ENCODE results near the gene ZNF2.
"Not testable (repeated sequence)": the region's sequence is repeated elsewhere in the genome, so short reads cannot be mapped to it uniquely, and the experiment has no call there.

ZNF2 gene

DNA sequence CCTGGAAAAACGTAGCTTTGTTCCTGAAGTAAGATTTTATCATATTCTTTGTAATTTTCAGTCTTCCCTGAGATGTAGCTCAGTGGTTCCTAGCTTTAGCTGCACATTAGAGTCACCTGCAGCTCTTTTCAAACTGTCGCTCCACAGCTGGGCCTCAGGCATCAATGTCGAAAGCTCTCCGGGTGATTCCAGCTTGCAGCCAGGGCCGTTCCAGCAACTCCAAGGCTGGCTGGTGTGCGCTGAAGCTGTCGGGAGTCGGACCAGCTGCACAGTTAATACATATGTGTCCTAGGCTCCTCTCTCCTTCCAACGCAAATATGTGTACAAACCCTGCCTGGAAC, 609 bp upstream of the ZNF2 start:
- Histone ChIP-seq H3K36me3 (ENCODE audit: control insufficient read depth in 1 of 2, insufficient read depth in 2 of 2, low read length in 2 of 2) (no peaks in the 10 kb centered on the region), H3K27me3 (ENCODE audit: low read depth, low read length) (no peaks in the 10 kb centered on the region), H3K4me1 (ENCODE audit: control insufficient read depth in 1 of 2, insufficient read depth in 2 of 2, low read length in 2 of 2) (peaks cover 10 to 17% of the 10 kb centered on the region in 2 donors), H3K27ac (ENCODE audit: low read length) (peak overlapping the region; percentile 98), H3K4me3 (ENCODE audit: low read depth in 1 of 2, low read length in 2 of 2) (peak overlapping the region; percentile 89 to 97), H3K9me3 (ENCODE audit: control insufficient read depth in 1 of 2, low read length in 2 of 2) (no peaks in the 10 kb centered on the region)

- Histone ChIP-seq H3K4me1 (ENCODE audit: control insufficient read depth in 1 of 2, insufficient read depth in 2 of 2, low read length in 2 of 2) (peaks cover 10 to 17% of the 10 kb centered on the region in 2 donors), H3K9me3 (ENCODE audit: control insufficient read depth in 1 of 2, low read length in 2 of 2) (no peaks in the 10 kb centered on the region), H3K27me3 (ENCODE audit: low read depth, low read length) (no peaks in the 10 kb centered on the region), H3K36me3 (ENCODE audit: control insufficient read depth in 1 of 2, insufficient read depth in 2 of 2, low read length in 2 of 2) (no peaks in the 10 kb centered on the region), H3K27ac (ENCODE audit: low read length) (peak overlapping the region; percentile 98), H3K4me3 (ENCODE audit: low read depth in 1 of 2, low read length in 2 of 2) (peak overlapping the region; percentile 89 to 97)
Measured at GRCh38 chr2:95166065-95166763, 605 bp downstream of the ZNF2 start.

GRCh38 chr2:95171902-95172301, 6.3 kb downstream of the ZNF2 start:
- no peaks in the 10 kb centered on the region for H3K9me3 ChIP-seq (ENCODE audit: control insufficient read depth in 1 of 2, low read length in 2 of 2)
- H3K4me3 ChIP-seq (ENCODE audit: low read depth in 1 of 2, low read length in 2 of 2) = no peak overlapping the region
- peaks cover 2 to 9% of the 10 kb centered on the region in 2 donors for H3K36me3 ChIP-seq (ENCODE audit: control insufficient read depth in 1 of 2, insufficient read depth in 2 of 2, low read length in 2 of 2)
- H3K4me1 ChIP-seq (ENCODE audit: control insufficient read depth in 1 of 2, insufficient read depth in 2 of 2, low read length in 2 of 2) = peaks cover 0 to 1% of the 10 kb centered on the region in 2 donors
- no peak overlapping the region for H3K27ac ChIP-seq (ENCODE audit: low read length)
- no peaks in the 10 kb centered on the region for H3K27me3 ChIP-seq (ENCODE audit: low read depth, low read length)

GRCh38 chr2:95174031-95174542, 8.5 kb downstream of the ZNF2 start:
- H3K36me3 ChIP-seq (ENCODE audit: control insufficient read depth in 1 of 2, insufficient read depth in 2 of 2, low read length in 2 of 2) = peaks cover 9 to 18% of the 10 kb centered on the region in 2 donors
- H3K27me3 ChIP-seq (ENCODE audit: low read depth, low read length) = no peaks in the 10 kb centered on the region
- H3K27ac ChIP-seq (ENCODE audit: low read length) = no peak overlapping the region
- no peak overlapping the region for H3K4me3 ChIP-seq (ENCODE audit: low read depth in 1 of 2, low read length in 2 of 2)
- no peaks in the 10 kb centered on the region for H3K9me3 ChIP-seq (ENCODE audit: control insufficient read depth in 1 of 2, low read length in 2 of 2)
- H3K4me1 ChIP-seq (ENCODE audit: control insufficient read depth in 1 of 2, insufficient read depth in 2 of 2, low read length in 2 of 2) = no peaks in the 10 kb centered on the region

DNA sequence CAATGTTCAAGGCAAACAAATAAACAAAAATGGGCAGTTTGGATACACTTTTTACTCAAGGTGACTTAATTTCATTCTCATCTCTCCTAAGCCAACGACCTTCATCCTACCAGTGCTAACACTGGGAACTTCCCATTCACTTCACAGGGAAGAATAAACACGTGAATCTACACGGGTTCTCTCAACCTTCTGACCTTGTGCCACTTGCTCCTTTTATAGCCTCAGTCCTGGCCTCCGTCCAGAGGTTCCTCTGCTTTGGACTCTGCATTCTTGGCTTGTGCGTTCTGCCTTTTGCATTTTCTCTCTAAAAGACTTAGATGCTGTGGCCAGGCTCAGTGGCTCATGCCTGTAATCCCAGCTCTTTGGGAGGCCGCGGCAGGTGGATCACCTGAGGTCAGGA, 13.8 kb downstream of the ZNF2 start:
- H3K27ac ChIP-seq (ENCODE audit: low read length) = no peak overlapping the region
- peaks cover 0 to 12% of the 10 kb centered on the region in 2 donors for H3K9me3 ChIP-seq (ENCODE audit: control insufficient read depth in 1 of 2, low read length in 2 of 2)
- H3K36me3 ChIP-seq (ENCODE audit: control insufficient read depth in 1 of 2, insufficient read depth in 2 of 2, low read length in 2 of 2) = peaks cover 35 to 66% of the 10 kb centered on the region in 2 donors
- H3K4me1 ChIP-seq (ENCODE audit: control insufficient read depth in 1 of 2, insufficient read depth in 2 of 2, low read length in 2 of 2) = no peaks in the 10 kb centered on the region
- H3K27me3 ChIP-seq (ENCODE audit: low read depth, low read length) = no peaks in the 10 kb centered on the region
- no peak overlapping the region for H3K4me3 ChIP-seq (ENCODE audit: low read depth in 1 of 2, low read length in 2 of 2)

DNA sequence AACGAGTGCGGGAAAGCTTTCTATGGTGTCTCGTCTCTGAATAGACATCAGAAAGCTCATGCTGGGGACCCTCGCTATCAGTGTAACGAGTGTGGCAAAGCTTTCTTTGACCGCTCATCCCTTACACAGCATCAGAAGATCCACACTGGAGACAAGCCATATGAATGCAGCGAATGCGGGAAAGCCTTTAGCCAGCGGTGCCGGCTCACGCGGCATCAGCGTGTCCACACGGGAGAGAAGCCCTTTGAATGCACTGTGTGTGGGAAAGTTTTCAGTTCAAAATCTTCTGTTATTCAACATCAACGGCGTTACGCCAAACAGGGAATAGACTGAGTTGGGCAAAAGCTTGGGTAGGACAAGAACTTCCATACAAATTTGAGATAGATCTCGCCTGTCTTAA, 16.2 kb downstream of the ZNF2 start:
- H3K27ac ChIP-seq (ENCODE audit: low read length) = no peak overlapping the region
- no peak overlapping the region for H3K4me3 ChIP-seq (ENCODE audit: low read depth in 1 of 2, low read length in 2 of 2)
- peaks cover 0 to 12% of the 10 kb centered on the region in 2 donors for H3K9me3 ChIP-seq (ENCODE audit: control insufficient read depth in 1 of 2, low read length in 2 of 2)
- H3K4me1 ChIP-seq (ENCODE audit: control insufficient read depth in 1 of 2, insufficient read depth in 2 of 2, low read length in 2 of 2) = no peaks in the 10 kb centered on the region
- peaks cover 34 to 57% of the 10 kb centered on the region in 2 donors for H3K36me3 ChIP-seq (ENCODE audit: control insufficient read depth in 1 of 2, insufficient read depth in 2 of 2, low read length in 2 of 2)
- H3K27me3 ChIP-seq (ENCODE audit: low read depth, low read length) = no peaks in the 10 kb centered on the region

GRCh38 chr2:95185197-95185596, 19.6 kb downstream of the ZNF2 start:
- Histone ChIP-seq H3K27me3 (ENCODE audit: low read depth, low read length) (no peaks in the 10 kb centered on the region), H3K4me1 (ENCODE audit: control insufficient read depth in 1 of 2, insufficient read depth in 2 of 2, low read length in 2 of 2) (no peaks in the 10 kb centered on the region), H3K4me3 (ENCODE audit: low read depth in 1 of 2, low read length in 2 of 2) (no peak overlapping the region), H3K27ac (ENCODE audit: low read length) (no peak overlapping the region), H3K36me3 (ENCODE audit: control insufficient read depth in 1 of 2, insufficient read depth in 2 of 2, low read length in 2 of 2) (peaks cover 21 to 36% of the 10 kb centered on the region in 2 donors), H3K9me3 (ENCODE audit: control insufficient read depth in 1 of 2, low read length in 2 of 2) (peaks cover 0 to 12% of the 10 kb centered on the region in 2 donors)

- peaks cover 18 to 29% of the 10 kb centered on the region in 2 donors for H3K36me3 ChIP-seq (ENCODE audit: control insufficient read depth in 1 of 2, insufficient read depth in 2 of 2, low read length in 2 of 2)
- no peaks in the 10 kb centered on the region for H3K27me3 ChIP-seq (ENCODE audit: low read depth, low read length)
Measured at GRCh38 chr2:95185973-95186372, 20.4 kb downstream of the ZNF2 start.

GRCh38 chr2:95192956-95193355, 27.3 kb downstream of the ZNF2 start:
- H3K27ac ChIP-seq (ENCODE audit: low read length); H3K4me1 ChIP-seq (ENCODE audit: control insufficient read depth in 1 of 2, insufficient read depth in 2 of 2, low read length in 2 of 2); H3K36me3 ChIP-seq (ENCODE audit: control insufficient read depth in 1 of 2, insufficient read depth in 2 of 2, low read length in 2 of 2); H3K27me3 ChIP-seq (ENCODE audit: low read depth, low read length); H3K9me3 ChIP-seq (ENCODE audit: control insufficient read depth in 1 of 2, low read length in 2 of 2); H3K4me3 ChIP-seq (ENCODE audit: low read depth in 1 of 2, low read length in 2 of 2): not testable (repeated sequence)

More at GRCh38 chr2:95185973-95186372, 20.4 kb downstream of the ZNF2 start:
- Histone ChIP-seq H3K4me3 (ENCODE audit: low read depth in 1 of 2, low read length in 2 of 2) (no peak overlapping the region), H3K4me1 (ENCODE audit: control insufficient read depth in 1 of 2, insufficient read depth in 2 of 2, low read length in 2 of 2) (no peaks in the 10 kb centered on the region), H3K27ac (ENCODE audit: low read length) (no peak overlapping the region), H3K9me3 (ENCODE audit: control insufficient read depth in 1 of 2, low read length in 2 of 2) (peaks cover 0 to 12% of the 10 kb centered on the region in 2 donors)

DNA sequence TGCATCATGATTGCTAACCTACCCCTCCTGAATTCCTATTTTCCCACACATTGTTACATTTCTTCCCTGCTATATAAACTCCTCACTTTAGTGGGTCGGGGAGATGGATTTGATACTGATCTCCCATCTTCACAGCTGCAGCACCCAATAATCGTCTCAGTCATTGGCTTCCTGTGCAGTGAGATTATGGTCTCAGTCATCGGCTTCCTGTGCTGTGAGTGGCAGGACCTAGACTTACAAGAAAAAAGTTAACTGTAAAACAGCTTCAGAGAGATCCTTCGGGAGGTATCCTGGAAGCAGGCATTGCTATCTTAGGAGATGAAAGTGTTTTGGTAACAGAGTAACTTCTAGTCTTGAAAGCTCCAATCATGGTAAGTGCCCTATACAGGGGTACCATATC, 38.3 kb downstream of the ZNF2 start:
- no peaks in the 10 kb centered on the region for H3K36me3 ChIP-seq (ENCODE audit: control insufficient read depth in 1 of 2, insufficient read depth in 2 of 2, low read length in 2 of 2)

GRCh38 chr2:95204396-95204795, 38.8 kb downstream of the ZNF2 start:
- peaks cover 0 to 4% of the 10 kb centered on the region in 2 donors for H3K36me3 ChIP-seq (ENCODE audit: control insufficient read depth in 1 of 2, insufficient read depth in 2 of 2, low read length in 2 of 2)

More for the DNA sequence above, 38.3 kb downstream of the ZNF2 start:
- Histone ChIP-seq H3K27ac (ENCODE audit: low read length) (no peak overlapping the region), H3K27me3 (ENCODE audit: low read depth, low read length) (no peaks in the 10 kb centered on the region), H3K4me3 (ENCODE audit: low read depth in 1 of 2, low read length in 2 of 2) (no peak overlapping the region), H3K4me1 (ENCODE audit: control insufficient read depth in 1 of 2, insufficient read depth in 2 of 2, low read length in 2 of 2) (peaks cover 0 to 15% of the 10 kb centered on the region in 2 donors), H3K9me3 (ENCODE audit: control insufficient read depth in 1 of 2, low read length in 2 of 2) (no peaks in the 10 kb centered on the region)

DNA sequence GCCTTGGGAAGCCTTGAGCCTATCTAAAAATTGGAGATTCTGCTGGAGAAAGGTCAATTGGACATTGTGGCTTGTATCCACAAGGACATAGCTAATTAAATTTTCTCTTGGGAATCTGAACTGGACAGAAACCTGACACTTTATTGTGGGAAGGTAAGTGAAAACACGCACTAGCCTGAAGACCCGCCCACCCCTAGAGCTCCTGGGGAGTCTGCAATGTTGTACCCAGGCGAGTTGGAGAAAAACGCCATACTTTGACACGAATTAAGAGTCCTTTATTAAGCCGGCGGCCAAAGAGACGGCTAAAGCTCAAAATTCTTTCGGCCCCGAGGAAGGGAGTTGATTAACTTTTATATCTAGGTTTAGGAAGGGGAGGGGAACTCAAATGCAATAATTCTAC, 40.5 kb downstream of the ZNF2 start:
- H3K36me3 ChIP-seq (ENCODE audit: control insufficient read depth in 1 of 2, insufficient read depth in 2 of 2, low read length in 2 of 2) = peaks cover 6 to 16% of the 10 kb centered on the region in 2 donors
- H3K9me3 ChIP-seq (ENCODE audit: control insufficient read depth in 1 of 2, low read length in 2 of 2) = peaks cover 4 to 7% of the 10 kb centered on the region in 2 donors
- no peak overlapping the region for H3K27ac ChIP-seq (ENCODE audit: low read length)
- peaks cover 0 to 15% of the 10 kb centered on the region in 2 donors for H3K4me1 ChIP-seq (ENCODE audit: control insufficient read depth in 1 of 2, insufficient read depth in 2 of 2, low read length in 2 of 2)
- H3K4me3 ChIP-seq (ENCODE audit: low read depth in 1 of 2, low read length in 2 of 2) = peak overlapping the region in 1 of 2 donors; percentile 61
- no peaks in the 10 kb centered on the region for H3K27me3 ChIP-seq (ENCODE audit: low read depth, low read length)

More at GRCh38 chr2:95204396-95204795, 38.8 kb downstream of the ZNF2 start:
- no peak overlapping the region for H3K4me3 ChIP-seq (ENCODE audit: low read depth in 1 of 2, low read length in 2 of 2)
- no peak overlapping the region for H3K27ac ChIP-seq (ENCODE audit: low read length)
- H3K9me3 ChIP-seq (ENCODE audit: control insufficient read depth in 1 of 2, low read length in 2 of 2) = no peaks in the 10 kb centered on the region
- no peaks in the 10 kb centered on the region for H3K27me3 ChIP-seq (ENCODE audit: low read depth, low read length)
- H3K4me1 ChIP-seq (ENCODE audit: control insufficient read depth in 1 of 2, insufficient read depth in 2 of 2, low read length in 2 of 2) = peaks cover 0 to 15% of the 10 kb centered on the region in 2 donors
